GM21360 (cell line): ENCODE measurements around the gene TRERF1.

Source experiments
- ATAC-seq: cut with Tn5 transposase; IDR thresholded peaks from one replicate; pipeline ENCODE4 v1.9.1; 2021; ENCODE audit warnings: mild to moderate bottlenecking, moderate library complexity; ENCODE audit not compliant: unreplicated experiment

TRERF1 gene

DNA sequence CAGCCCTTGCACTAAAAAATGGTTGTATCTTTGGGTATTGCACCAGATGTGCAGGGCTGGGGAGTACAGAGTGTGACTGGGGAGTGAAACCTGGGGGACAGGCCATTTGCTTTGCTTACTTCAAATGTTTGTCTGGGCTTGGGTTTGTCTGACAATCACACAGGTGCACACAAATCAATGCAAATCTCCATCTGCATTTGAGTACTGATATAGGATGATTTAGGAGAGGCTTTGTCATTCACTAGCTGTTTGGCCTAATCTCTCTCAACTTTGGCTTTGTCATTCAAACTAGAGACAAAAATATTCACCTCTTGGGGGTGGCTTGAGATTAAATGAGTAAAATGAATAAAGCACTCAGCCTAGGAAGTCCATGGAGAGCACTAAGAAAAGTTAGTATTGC, 274.7 kb downstream of the TRERF1 start:
- ATAC-seq = no peak

DNA sequence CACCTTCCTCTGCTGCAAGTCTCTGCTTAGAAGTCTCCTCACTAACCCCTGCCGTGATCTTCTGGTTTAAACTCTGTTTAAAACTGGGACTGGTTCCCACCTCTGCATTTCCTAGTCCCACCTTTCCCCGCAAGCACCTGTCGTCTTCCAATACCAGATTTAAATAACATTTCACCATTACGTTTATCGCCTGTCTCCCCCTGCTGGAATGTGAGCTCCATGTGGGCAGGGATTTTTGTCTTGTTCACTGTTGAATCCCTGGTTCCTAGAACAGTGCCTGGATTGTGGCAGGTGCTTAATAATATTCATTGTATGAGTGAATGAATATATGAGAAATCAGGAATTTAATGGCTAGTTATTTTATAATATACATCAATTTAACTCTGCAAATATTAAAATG, 275.9 kb downstream of the TRERF1 start:
- ATAC-seq = no peak
